ENCODE data around the gene PNPLA4.

- TF ChIP-seq POLR2A (IDR thresholded peaks at IDR 0.05), result no peak
- TF ChIP-seq, protein P1, sequence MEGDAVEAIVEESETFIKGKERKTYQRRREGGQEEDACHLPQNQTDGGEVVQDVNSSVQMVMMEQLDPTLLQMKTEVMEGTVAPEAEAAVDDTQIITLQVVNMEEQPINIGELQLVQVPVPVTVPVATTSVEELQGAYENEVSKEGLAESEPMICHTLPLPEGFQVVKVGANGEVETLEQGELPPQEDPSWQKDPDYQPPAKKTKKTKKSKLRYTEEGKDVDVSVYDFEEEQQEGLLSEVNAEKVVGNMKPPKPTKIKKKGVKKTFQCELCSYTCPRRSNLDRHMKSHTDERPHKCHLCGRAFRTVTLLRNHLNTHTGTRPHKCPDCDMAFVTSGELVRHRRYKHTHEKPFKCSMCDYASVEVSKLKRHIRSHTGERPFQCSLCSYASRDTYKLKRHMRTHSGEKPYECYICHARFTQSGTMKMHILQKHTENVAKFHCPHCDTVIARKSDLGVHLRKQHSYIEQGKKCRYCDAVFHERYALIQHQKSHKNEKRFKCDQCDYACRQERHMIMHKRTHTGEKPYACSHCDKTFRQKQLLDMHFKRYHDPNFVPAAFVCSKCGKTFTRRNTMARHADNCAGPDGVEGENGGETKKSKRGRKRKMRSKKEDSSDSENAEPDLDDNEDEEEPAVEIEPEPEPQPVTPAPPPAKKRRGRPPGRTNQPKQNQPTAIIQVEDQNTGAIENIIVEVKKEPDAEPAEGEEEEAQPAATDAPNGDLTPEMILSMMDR (IDR thresholded peaks at IDR 0.05), result no peak
Measured at GRCh38 chrX:7950865-7951264, 23.7 kb upstream of the PNPLA4 start.

All from Peyer's patch (tissue), 4 donors.